HL-60/S4 (cell line): Measurements from ENCODE around the gene NPHP3.

Experiments
- in situ Hi-C: fragments of 300-500 bp; cut with MboI; formaldehyde crosslinking; loops from 2 replicates; pipeline ENCODE4 v1.14.3; 2022; ENCODE audit warnings: low sequenced_read_pairs

Gene NPHP3

GRCh38 chr3:132645058-132645457, 77.2 kb downstream of the NPHP3 start:
- in situ Hi-C loops, result loop anchor here (25.0 kb wide), 1 partner anchor 383 kb away; no protein-coding TSS in a partner anchor

GRCh38 chr3:132643366-132643765, 78.8 kb downstream of the NPHP3 start:
- in situ Hi-C loops, result loop anchor here (25.0 kb wide), 1 partner anchor 381 kb away; no protein-coding TSS in a partner anchor

- in situ Hi-C loops, result loop anchor here (25.0 kb wide), 1 partner anchor 380 kb away; no protein-coding TSS in a partner anchor
These were observed 79.7 kb downstream of the NPHP3 start for GRCh38 chr3:132642539-132642847.

- in situ Hi-C loops, result loop anchor here (25.0 kb wide), 1 partner anchor 380 kb away; no protein-coding TSS in a partner anchor
These were observed 80.2 kb downstream of the NPHP3 start for GRCh38 chr3:132641837-132642538.

GRCh38 chr3:132641427-132641826, 80.8 kb downstream of the NPHP3 start:
- in situ Hi-C loops, result loop anchor here (25.0 kb wide), 1 partner anchor 379 kb away; no protein-coding TSS in a partner anchor

- in situ Hi-C loops, result loop anchor here (25.0 kb wide), 1 partner anchor 376 kb away; no protein-coding TSS in a partner anchor
These were observed 83.5 kb downstream of the NPHP3 start for GRCh38 chr3:132638706-132639105.

- in situ Hi-C loops, result loop anchor here (25.0 kb wide), 1 partner anchor 375 kb away; no protein-coding TSS in a partner anchor
These were observed 84.6 kb downstream of the NPHP3 start for GRCh38 chr3:132637590-132637989.

GRCh38 chr3:132635052-132635451, 87.2 kb downstream of the NPHP3 start:
- in situ Hi-C loops, result loop anchor here (25.0 kb wide), 1 partner anchor 373 kb away; no protein-coding TSS in a partner anchor
